ENCODE results near the gene TRPC4AP. TPM values are rescaled to one million over a fixed set of nuclear protein-coding genes. Genes with fewer than 3 reads are reported as not detected.

Gene TRPC4AP
- total RNA-seq, 1 donor from 2014 or later: 61.9 TPM

- H3K4me3 ChIP-seq: no peak overlapping the region
- intact Hi-C loops (cut with DNase I): no loop called here
- H3K27me3 ChIP-seq: no peaks in the 10 kb centered on the region
- H3K36me3 ChIP-seq: no peaks in the 10 kb centered on the region
- H3K9me3 ChIP-seq: no peaks in the 10 kb centered on the region
- H3K27ac ChIP-seq: no peak overlapping the region
- TF ChIP-seq, protein P1, sequence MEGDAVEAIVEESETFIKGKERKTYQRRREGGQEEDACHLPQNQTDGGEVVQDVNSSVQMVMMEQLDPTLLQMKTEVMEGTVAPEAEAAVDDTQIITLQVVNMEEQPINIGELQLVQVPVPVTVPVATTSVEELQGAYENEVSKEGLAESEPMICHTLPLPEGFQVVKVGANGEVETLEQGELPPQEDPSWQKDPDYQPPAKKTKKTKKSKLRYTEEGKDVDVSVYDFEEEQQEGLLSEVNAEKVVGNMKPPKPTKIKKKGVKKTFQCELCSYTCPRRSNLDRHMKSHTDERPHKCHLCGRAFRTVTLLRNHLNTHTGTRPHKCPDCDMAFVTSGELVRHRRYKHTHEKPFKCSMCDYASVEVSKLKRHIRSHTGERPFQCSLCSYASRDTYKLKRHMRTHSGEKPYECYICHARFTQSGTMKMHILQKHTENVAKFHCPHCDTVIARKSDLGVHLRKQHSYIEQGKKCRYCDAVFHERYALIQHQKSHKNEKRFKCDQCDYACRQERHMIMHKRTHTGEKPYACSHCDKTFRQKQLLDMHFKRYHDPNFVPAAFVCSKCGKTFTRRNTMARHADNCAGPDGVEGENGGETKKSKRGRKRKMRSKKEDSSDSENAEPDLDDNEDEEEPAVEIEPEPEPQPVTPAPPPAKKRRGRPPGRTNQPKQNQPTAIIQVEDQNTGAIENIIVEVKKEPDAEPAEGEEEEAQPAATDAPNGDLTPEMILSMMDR (IDR thresholded peaks at IDR 0.05): no peak
- peaks cover 8% of the 10 kb centered on the region for H3K4me1 ChIP-seq
- DNase-seq (ENCODE audit: extremely low spot score in 2 of 2): no peak
Observed at GRCh38 chr20:34987288-34988190, 105.1 kb downstream of the TRPC4AP start.

- Histone ChIP-seq H3K27me3 (no peaks in the 10 kb centered on the region), H3K4me3 (no peak overlapping the region), H3K27ac (no peak overlapping the region), H3K36me3 (no peaks in the 10 kb centered on the region), H3K9me3 (no peaks in the 10 kb centered on the region), H3K4me1 (peaks cover 8% of the 10 kb centered on the region)
- TF ChIP-seq POLR2AphosphoS5 (IDR thresholded peaks at IDR 0.05; ENCODE audit: insufficient read depth in 1 of 2, low read depth in 1 of 2) (no peak), POLR2A (IDR thresholded peaks at IDR 0.05) (no peak)
- TF ChIP-seq, protein P1 (IDR thresholded peaks at IDR 0.05): no peak
- intact Hi-C loops (cut with DNase I): no loop called here
- no peak for DNase-seq (ENCODE audit: extremely low spot score in 2 of 2)
Observed at GRCh38 chr20:34986311-34987287, 106.0 kb downstream of the TRPC4AP start.

DNA sequence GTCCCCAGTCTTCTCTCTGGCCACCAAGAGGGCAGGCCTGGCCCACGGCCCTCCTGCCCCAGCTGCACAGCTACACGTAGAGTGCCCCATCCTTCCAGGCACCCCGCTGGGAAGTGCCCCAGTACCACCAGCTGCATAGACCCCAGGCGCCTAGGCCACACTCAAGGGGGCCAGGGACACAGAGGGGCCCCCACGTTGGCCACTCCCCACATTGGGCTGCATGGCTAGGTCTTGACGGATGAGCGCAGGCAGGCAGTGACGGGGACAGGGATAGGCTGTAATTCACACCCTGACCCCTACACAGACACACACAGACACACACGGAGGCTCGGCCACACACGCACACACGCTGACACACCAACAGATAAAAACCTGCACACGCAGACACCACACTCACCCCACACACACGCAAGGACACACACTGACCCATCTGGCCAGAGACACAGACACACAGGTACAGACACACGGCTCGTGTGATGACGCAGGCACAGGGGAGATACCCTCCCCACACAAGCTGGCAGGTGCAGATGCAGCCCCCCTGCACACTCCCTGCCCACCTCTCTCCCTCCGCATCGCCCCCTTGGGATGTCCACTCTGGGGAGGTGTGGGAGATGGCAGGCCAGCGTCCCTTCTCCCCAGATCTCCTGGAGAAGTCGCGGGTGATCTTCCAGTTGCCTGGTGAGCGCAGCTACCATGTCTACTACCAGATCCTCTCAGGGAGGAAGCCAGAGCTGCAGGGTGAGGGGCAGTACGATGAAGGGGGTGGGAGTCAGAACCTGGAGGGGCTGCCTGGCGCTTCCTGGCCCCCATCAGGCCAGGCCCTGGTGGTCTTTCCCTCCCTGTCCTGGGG, 106.9 kb downstream of the TRPC4AP start:
- TF ChIP-seq POLR2A (IDR thresholded peaks at IDR 0.05) (no peak), POLR2AphosphoS5 (IDR thresholded peaks at IDR 0.05; ENCODE audit: insufficient read depth in 1 of 2, low read depth in 1 of 2) (no peak)
- TF ChIP-seq, protein P1 (IDR thresholded peaks at IDR 0.05): no peak
- Histone ChIP-seq H3K27ac (no peak overlapping the region), H3K9me3 (no peaks in the 10 kb centered on the region), H3K4me1 (peaks cover 8% of the 10 kb centered on the region), H3K4me3 (no peak overlapping the region), H3K36me3 (no peaks in the 10 kb centered on the region), H3K27me3 (no peaks in the 10 kb centered on the region)
- no peak for DNase-seq (ENCODE audit: extremely low spot score in 2 of 2)
- intact Hi-C loops (cut with DNase I): no loop called here

DNA sequence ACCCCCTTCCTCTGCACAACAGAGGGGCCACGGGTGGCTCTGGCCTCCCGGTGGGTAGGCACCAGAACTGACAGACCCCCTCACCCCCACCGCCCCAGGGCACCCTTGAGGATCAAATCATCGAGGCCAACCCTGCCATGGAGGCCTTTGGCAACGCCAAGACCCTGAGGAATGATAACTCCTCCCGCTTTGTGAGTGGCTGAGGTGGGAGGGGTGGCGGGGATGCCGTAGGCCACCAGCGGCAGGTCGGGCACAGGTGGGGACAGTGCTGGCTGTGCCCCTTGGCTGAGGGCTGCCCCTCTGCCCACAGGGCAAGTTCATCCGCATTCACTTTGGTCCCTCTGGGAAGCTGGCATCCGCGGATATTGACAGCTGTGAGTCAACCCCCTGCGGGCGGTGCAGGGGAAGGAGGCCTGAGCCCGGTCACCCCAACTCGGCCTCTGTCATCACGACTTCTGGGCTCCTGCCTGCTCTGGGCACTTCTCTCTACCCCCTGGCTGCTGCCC, 107.8 kb downstream of the TRPC4AP start:
- DNase-seq (ENCODE audit: extremely low spot score in 2 of 2): no peak
- H3K4me3 ChIP-seq: no peak overlapping the region
- TF ChIP-seq POLR2AphosphoS5 (IDR thresholded peaks at IDR 0.05; ENCODE audit: insufficient read depth in 1 of 2, low read depth in 1 of 2): no peak
- no peak for TF ChIP-seq POLR2A (IDR thresholded peaks at IDR 0.05)
- TF ChIP-seq, protein P1 (IDR thresholded peaks at IDR 0.05): no peak
- intact Hi-C loops (cut with DNase I): no loop called here
- H3K4me1 ChIP-seq: peaks cover 8% of the 10 kb centered on the region
- no peaks in the 10 kb centered on the region for H3K9me3 ChIP-seq
- no peak overlapping the region for H3K27ac ChIP-seq
- no peaks in the 10 kb centered on the region for H3K36me3 ChIP-seq
- H3K27me3 ChIP-seq: no peaks in the 10 kb centered on the region
